GM21717 (cell line): ENCODE measurements around the gene PUS7L.

Experiments
- ATAC-seq: cut with Tn5 transposase; IDR thresholded peaks from one replicate; pipeline ENCODE4 v1.9.1; 2021; ENCODE audit warnings: mild to moderate bottlenecking, moderate library complexity; ENCODE audit not compliant: unreplicated experiment

The PUS7L gene

GRCh38 chr12:43669373-43669772 is 89.2 kb downstream of the PUS7L start:
- ATAC-seq: no peak
